ENCODE results near the gene ESPL1. TPM values are rescaled to one million over a fixed set of nuclear protein-coding genes. Genes with fewer than 3 reads are reported as not detected.

The ESPL1 gene
- total and polyA plus RNA-seq, 2 of the 13 experiments (the other 11 are each of a cell fraction or from before 2014, with no cell fraction given), result 5.8 to 11.5 TPM

DNA sequence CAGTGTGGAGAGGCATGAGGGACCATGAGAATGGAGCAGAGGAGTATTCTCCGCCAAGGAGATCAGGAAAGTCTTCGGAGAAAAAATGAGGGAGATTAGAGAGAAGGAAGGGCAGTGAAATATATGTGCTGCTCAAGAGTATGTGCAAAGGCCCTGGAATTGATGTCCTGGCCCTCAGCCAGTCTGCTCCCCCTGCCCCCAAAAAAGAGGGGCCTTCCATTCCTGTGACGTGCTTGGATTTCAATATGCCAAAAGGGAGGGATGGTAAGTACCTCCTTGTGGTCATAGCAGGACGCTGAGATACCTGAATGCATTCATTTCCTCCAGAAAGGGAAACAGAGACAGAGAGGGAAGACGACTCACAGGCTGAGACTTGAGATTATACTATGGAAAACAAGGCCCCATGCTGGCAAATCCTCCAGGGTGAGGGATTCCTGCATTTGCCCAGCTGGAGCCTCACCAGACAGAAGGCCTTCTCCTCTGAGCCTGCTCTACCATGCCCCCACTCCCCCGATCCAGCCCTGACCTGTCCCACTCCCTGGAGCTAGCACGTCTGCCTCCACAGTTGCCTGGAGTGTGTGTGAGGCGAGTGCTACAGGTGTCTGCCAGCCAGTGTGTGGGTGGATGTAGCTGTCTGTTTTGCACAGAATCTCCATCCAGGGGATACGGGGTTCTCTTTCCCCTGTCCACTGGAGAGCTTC lies 32.2 kb upstream of the ESPL1 start:
- no peaks in the 10 kb centered on the region for H3K9me3 ChIP-seq (ENCODE audit: low read length)
- intact Hi-C loops (cut with micrococcal nuclease; ENCODE audit: unreplicated experiment), result no loop called here
- no peaks in the 10 kb centered on the region for H4K20me1 ChIP-seq (ENCODE audit: insufficient read depth, low read length)
- H3K4me2 ChIP-seq (ENCODE audit: low read depth, low read length), result no peak overlapping the region
- no peak overlapping the region for H3K4me3 ChIP-seq (replicated peaks in 1 of 3; ENCODE audit: insufficient read depth in 1 of 3, low read depth in 2 of 3, low read length in 3 of 3)
- ChIA-PET CTCF (ENCODE audit: low intra/inter-chr PET ratio, low total read pairs) (no interaction called here), POLR2A (no interaction called here)
- no peak for ATAC-seq
- no TSS peak for BruUV-seq (replicated peaks)
- peaks cover 14 to 54% of the 10 kb centered on the region in 2 experiments for H3K27me3 ChIP-seq (ENCODE audit: control insufficient read depth in 1 of 2, insufficient read depth in 2 of 2, low read length in 2 of 2)
- no peaks in the 10 kb centered on the region for H3K79me2 ChIP-seq (ENCODE audit: insufficient read depth, low read length)
- H3K4me1 ChIP-seq (ENCODE audit: insufficient read depth, low read length), result peaks cover 26% of the 10 kb centered on the region
- FAIRE-seq, result no peak
- no peaks in the 10 kb centered on the region for H3K36me3 ChIP-seq (replicated peaks in 1 of 2; ENCODE audit: control insufficient read depth in 1 of 2, insufficient read depth in 2 of 2, low read length in 2 of 2)
- H2AFZ ChIP-seq (ENCODE audit: low read length), result no peak overlapping the region
- TF ChIP-seq ZNF839 (CRISPR knock-in tag; IDR thresholded peaks at IDR 0.05; ENCODE audit: borderline replicate concordance), result no peak
- no peak for TF ChIP-seq TCF7L2 (IDR thresholded peaks at IDR 0.05; ENCODE audit: low read depth, low read length)
- TF ChIP-seq ZNF564 (CRISPR knock-in tag; IDR thresholded peaks at IDR 0.05), result no peak
- TF ChIP-seq ZNF879 (CRISPR knock-in tag; IDR thresholded peaks at IDR 0.05), result no peak
- no peak for TF ChIP-seq ADNP (CRISPR knock-in tag; IDR thresholded peaks at IDR 0.05)
- TF ChIP-seq, protein P1, sequence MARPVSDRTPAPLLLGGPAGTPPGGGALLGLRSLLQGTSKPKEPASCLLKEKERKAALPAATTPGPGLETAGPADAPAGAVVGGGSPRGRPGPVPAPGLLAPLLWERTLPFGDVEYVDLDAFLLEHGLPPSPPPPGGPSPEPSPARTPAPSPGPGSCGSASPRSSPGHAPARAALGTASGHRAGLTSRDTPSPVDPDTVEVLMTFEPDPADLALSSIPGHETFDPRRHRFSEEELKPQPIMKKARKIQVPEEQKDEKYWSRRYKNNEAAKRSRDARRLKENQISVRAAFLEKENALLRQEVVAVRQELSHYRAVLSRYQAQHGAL (CRISPR knock-in tag; IDR thresholded peaks at IDR 0.05; ENCODE audit: not compliant biosample characterization), result no peak
- no peak for TF ChIP-seq SMAD1 (CRISPR knock-in tag; IDR thresholded peaks at IDR 0.05; ENCODE audit: borderline replicate concordance, low read depth)
- no peak for TF ChIP-seq MED13 (CRISPR knock-in tag; IDR thresholded peaks at IDR 0.05)
- no peak for TF ChIP-seq ZNF766 (CRISPR knock-in tag; IDR thresholded peaks at IDR 0.05; ENCODE audit: borderline replicate concordance)
- in situ Hi-C loops (cut with HindIII; ENCODE audit: extremely low pct_ligation_motif_present, low pct_unique_long_range_greater_than_20kb), result no loop called here
- no peak overlapping the region for H3K9ac ChIP-seq (ENCODE audit: insufficient read depth, low read depth, low read length)
- no peak for DNase-seq (ENCODE audit: low spot score)
- no peak overlapping the region for H3K27ac ChIP-seq (ENCODE audit: extremely low read length, insufficient read depth, low read length)
- WGBS (ENCODE audit: low lambda C conversion rate), result 25% methylated on average over 5 of the region's 9 CpGs

Measured in HepG2 (cell line).